K562 (cell line): ENCODE results near the gene VEGFA.

Source experiments
- CCNT2 ChIP-seq: IDR thresholded peaks from 2 replicates; pipeline ENCODE4 v1.6.1; 2011; ENCODE audit warnings: borderline replicate concordance, low read depth, mild to moderate bottlenecking, moderate library complexity, mixed read lengths, low read length; ENCODE audit not compliant: insufficient read length; ENCODE audit errors: extremely low read depth
- SIN3A ChIP-seq, 2 experiments: fragments of 150-350 bp in 1 of 2; IDR thresholded peaks; 2 replicates each; pipeline ENCODE4 v1.6.1; 2011 to 2016; ENCODE audit warnings: borderline replicate concordance in 2 of 2, low read depth in 2 of 2, low read length in 2 of 2, mild to moderate bottlenecking in 2 of 2, moderate library complexity in 2 of 2; ENCODE audit not compliant: control insufficient read depth in 1 of 2
- ZFP91 ChIP-seq: sonication (generic); formaldehyde crosslinking; IDR thresholded peaks from 2 replicates; pipeline ENCODE4 v1.8.0; 2022; ENCODE audit warnings: mild to moderate bottlenecking, missing genetic modification reagents
- ZNF134 ChIP-seq: fragments of 250-450 bp; sonication (Bioruptor Pico); conservative IDR thresholded peaks from 2 replicates; pipeline ENCODE4 v1.4.0; 2020

- TF ChIP-seq ZNF134 (CRISPR knock-in tag) (peak; percentile 47; the same call in 1 of the 2 replicates), SIN3A (IDR thresholded peaks at IDR 0.05; ENCODE audit: borderline replicate concordance in 2 of 2, control insufficient read depth in 1 of 2, low read depth in 2 of 2, low read length in 2 of 2) (no peak), CCNT2 (no peak), ZFP91 (no peak)
These were observed 31.0 kb upstream of the VEGFA start for GRCh38 chr6:43738877-43739641.
